ENCODE measurements around the gene SLC7A6OS. TPM values are rescaled to one million over a fixed set of nuclear protein-coding genes. Genes with fewer than 3 reads are reported as not detected.

The SLC7A6OS gene
- total and polyA plus RNA-seq, 2 experiments from 2014 or later, result 16.4 to 17.9 TPM

DNA sequence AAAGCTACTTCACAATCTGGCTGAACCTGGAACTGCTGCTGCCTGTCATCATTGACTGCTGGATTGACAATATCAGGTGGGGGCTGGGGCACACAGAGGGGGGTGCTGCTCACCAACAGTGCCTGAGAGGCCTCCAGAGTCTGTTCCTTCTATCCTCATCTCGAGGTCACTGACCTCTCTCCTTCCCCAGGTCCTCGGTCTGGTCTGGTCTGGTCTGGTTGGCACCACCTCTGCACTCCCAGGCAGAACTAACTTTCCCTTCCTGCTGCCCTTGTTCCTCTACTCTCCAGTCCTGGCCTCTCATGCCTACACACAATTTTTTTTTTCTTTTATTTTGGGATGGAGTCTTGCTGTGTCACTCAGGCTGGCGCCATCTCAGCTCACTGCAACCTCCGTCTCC, 61.4 kb downstream of the SLC7A6OS start (continued):
- TF ChIP-seq, protein P1, sequence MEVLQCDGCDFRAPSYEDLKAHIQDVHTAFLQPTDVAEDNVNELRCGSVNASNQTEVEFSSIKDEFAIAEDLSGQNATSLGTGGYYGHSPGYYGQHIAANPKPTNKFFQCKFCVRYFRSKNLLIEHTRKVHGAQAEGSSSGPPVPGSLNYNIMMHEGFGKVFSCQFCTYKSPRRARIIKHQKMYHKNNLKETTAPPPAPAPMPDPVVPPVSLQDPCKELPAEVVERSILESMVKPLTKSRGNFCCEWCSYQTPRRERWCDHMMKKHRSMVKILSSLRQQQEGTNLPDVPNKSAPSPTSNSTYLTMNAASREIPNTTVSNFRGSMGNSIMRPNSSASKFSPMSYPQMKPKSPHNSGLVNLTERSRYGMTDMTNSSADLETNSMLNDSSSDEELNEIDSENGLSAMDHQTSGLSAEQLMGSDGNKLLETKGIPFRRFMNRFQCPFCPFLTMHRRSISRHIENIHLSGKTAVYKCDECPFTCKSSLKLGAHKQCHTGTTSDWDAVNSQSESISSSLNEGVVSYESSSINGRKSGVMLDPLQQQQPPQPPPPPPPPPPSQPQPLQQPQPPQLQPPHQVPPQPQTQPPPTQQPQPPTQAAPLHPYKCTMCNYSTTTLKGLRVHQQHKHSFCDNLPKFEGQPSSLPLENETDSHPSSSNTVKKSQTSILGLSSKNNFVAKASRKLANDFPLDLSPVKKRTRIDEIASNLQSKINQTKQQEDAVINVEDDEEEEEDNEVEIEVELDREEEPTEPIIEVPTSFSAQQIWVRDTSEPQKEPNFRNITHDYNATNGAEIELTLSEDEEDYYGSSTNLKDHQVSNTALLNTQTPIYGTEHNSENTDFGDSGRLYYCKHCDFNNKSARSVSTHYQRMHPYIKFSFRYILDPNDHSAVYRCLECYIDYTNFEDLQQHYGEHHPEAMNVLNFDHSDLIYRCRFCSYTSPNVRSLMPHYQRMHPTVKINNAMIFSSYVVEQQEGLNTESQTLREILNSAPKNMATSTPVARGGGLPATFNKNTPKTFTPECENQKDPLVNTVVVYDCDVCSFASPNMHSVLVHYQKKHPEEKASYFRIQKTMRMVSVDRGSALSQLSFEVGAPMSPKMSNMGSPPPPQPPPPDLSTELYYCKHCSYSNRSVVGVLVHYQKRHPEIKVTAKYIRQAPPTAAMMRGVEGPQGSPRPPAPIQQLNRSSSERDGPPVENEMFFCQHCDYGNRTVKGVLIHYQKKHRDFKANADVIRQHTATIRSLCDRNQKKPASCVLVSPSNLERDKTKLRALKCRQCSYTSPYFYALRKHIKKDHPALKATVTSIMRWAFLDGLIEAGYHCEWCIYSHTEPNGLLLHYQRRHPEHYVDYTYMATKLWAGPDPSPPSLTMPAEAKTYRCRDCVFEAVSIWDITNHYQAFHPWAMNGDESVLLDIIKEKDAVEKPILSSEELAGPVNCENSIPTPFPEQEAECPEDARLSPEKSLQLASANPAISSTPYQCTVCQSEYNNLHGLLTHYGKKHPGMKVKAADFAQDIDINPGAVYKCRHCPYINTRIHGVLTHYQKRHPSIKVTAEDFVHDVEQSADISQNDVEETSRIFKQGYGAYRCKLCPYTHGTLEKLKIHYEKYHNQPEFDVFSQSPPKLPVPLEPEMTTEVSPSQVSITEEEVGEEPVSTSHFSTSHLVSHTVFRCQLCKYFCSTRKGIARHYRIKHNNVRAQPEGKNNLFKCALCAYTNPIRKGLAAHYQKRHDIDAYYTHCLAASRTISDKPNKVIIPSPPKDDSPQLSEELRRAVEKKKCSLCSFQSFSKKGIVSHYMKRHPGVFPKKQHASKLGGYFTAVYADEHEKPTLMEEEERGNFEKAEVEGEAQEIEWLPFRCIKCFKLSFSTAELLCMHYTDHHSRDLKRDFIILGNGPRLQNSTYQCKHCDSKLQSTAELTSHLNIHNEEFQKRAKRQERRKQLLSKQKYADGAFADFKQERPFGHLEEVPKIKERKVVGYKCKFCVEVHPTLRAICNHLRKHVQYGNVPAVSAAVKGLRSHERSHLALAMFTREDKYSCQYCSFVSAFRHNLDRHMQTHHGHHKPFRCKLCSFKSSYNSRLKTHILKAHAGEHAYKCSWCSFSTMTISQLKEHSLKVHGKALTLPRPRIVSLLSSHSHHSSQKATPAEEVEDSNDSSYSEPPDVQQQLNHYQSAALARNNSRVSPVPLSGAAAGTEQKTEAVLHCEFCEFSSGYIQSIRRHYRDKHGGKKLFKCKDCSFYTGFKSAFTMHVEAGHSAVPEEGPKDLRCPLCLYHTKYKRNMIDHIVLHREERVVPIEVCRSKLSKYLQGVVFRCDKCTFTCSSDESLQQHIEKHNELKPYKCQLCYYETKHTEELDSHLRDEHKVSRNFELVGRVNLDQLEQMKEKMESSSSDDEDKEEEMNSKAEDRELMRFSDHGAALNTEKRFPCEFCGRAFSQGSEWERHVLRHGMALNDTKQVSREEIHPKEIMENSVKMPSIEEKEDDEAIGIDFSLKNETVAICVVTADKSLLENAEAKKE (CRISPR knock-in tag; IDR thresholded peaks at IDR 0.05), result no peak

Small RNA genes within 50 kb of the gene (small RNA-seq; reads per million reads assigned to genes)
- gene RNU4-30P (ENCODE audit: low replicate concordance) (0.10 reads per million), gene RNU6-1262P (ENCODE audit: low replicate concordance) (not detected)

Other genes with a start within 250 kb of the SLC7A6OS start
- gene NFATC3, start 225.6 kb downstream of the SLC7A6OS start, total RNA-seq (2014; rRNA removed; shearing (Covaris generic)), result 34.5 and 40.9 TPM in 2 replicates
- gene NFATC3, start 225.6 kb downstream of the SLC7A6OS start, polyA plus RNA-seq (2016; fragmentation: Nextera tagmentation; extraction: Ambion mirVana), result 9.2 and 9.3 TPM in 2 replicates
- gene ESRP2, start 74.8 kb downstream of the SLC7A6OS start, total RNA-seq (2014; rRNA removed; shearing (Covaris generic)), result 42.7 and 44.0 TPM in 2 replicates
- gene ESRP2, start 74.8 kb downstream of the SLC7A6OS start, polyA plus RNA-seq (2016; fragmentation: Nextera tagmentation; extraction: Ambion mirVana), result 16.2 TPM in 2 replicates
- gene PLA2G15, start 65.6 kb downstream of the SLC7A6OS start, total RNA-seq (2014; rRNA removed; shearing (Covaris generic)), result 14.8 and 14.9 TPM in 2 replicates
- 3.1 TPM in 2 replicates for gene PLA2G15, start 65.6 kb downstream of the SLC7A6OS start, polyA plus RNA-seq (2016; fragmentation: Nextera tagmentation; extraction: Ambion mirVana)
- 19.7 and 30.9 TPM in 2 replicates for gene SLC7A6, start 46.4 kb downstream of the SLC7A6OS start, total RNA-seq (2014; rRNA removed; shearing (Covaris generic))
- gene SLC7A6, start 46.4 kb downstream of the SLC7A6OS start, polyA plus RNA-seq (2016; fragmentation: Nextera tagmentation; extraction: Ambion mirVana), result 15.0 and 16.6 TPM in 2 replicates
- 61.9 and 65.3 TPM in 2 replicates for gene PRMT7, start 73 bp upstream of the SLC7A6OS start, total RNA-seq (2014; rRNA removed; shearing (Covaris generic))
- gene PRMT7, start 73 bp upstream of the SLC7A6OS start, polyA plus RNA-seq (2016; fragmentation: Nextera tagmentation; extraction: Ambion mirVana), result 20.2 TPM in 2 replicates
- 0.31 and 0.83 TPM in 2 replicates for gene SMPD3, start 137.6 kb upstream of the SLC7A6OS start, total RNA-seq (2014; rRNA removed; shearing (Covaris generic))
- 0.57 and 0.68 TPM in 2 replicates for gene SMPD3, start 137.6 kb upstream of the SLC7A6OS start, polyA plus RNA-seq (2016; fragmentation: Nextera tagmentation; extraction: Ambion mirVana)
- gene ZFP90, start 228.3 kb upstream of the SLC7A6OS start, total RNA-seq (2014; rRNA removed; shearing (Covaris generic)), result 14.6 and 20.5 TPM in 2 replicates
- gene ZFP90, start 228.3 kb upstream of the SLC7A6OS start, polyA plus RNA-seq (2016; fragmentation: Nextera tagmentation; extraction: Ambion mirVana), result 10.0 and 12.8 TPM in 2 replicates